T-helper 22 cell (primary cell): ENCODE data around the gene ZNF496.
"Not testable (repeated sequence)": the region's sequence is repeated elsewhere in the genome, so short reads cannot be mapped to it uniquely, and the experiment has no call there.

ENCODE experiments used
- DNase-seq: peaks from one replicate; pipeline ENCODE4 v3.0.0-alpha.2; 2020; ENCODE audit warnings: low read depth

The ZNF496 gene

DNA sequence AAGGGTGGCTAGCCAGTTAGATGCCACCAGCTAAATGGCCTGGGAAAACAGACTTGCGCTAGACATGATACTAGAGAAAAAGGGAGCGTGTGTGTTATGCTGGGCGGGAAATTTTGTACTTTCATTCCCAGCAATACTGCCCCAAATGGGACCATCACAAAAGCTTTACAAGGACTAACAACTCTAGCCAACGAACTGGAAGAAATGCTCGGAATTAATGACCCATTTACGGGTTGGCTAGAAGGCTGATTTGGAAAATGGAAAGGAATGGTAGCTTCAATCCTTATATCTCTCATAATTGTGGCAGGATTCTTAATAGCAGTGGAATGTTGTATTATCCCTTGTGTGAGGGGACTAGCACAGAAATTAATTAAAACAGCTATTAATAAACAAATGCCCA lies 27.9 kb upstream of the ZNF496 start:
- DNase-seq = no peak

DNA sequence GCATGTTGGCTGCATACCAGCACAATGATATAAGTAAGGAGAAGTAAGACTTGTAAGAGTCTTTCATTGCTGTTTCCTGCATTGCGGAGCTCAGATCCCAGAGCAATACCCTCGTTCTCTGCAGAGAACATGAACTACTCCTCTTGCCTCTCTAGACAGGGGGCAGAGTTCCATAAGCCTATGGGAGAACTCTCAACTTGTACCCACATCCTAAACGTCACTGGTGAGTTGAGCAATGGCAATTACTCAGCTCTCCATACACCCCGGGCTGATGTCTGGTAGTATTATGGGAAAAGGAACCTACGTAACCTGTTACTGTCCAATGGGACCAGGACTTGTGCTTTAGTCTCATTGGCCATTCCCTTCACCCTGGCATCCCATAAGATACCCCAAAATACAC lies 27.3 kb upstream of the ZNF496 start:
- DNase-seq = no peak

DNA sequence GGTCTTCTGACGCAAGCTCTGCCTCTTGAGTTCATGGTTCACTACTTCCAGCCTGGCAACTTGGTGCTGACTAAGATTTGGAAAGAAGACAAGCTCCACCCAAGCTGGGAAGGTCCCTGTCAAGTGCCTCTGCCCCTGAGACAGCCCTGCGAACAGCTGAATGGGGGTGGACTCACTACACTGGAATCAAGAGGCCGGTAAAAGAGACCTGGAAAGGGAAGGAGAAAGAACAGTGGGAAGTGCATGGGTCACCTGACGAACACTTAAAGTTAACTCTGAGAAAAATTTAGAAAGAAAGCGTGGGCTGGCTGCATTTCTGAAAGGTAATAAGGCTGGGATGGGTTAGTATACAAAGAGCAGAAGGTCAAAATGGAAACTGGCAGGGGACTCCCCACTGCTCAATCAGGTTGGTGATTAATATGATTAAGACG lies 26.1 kb upstream of the ZNF496 start:
- DNase-seq = no peak

DNA sequence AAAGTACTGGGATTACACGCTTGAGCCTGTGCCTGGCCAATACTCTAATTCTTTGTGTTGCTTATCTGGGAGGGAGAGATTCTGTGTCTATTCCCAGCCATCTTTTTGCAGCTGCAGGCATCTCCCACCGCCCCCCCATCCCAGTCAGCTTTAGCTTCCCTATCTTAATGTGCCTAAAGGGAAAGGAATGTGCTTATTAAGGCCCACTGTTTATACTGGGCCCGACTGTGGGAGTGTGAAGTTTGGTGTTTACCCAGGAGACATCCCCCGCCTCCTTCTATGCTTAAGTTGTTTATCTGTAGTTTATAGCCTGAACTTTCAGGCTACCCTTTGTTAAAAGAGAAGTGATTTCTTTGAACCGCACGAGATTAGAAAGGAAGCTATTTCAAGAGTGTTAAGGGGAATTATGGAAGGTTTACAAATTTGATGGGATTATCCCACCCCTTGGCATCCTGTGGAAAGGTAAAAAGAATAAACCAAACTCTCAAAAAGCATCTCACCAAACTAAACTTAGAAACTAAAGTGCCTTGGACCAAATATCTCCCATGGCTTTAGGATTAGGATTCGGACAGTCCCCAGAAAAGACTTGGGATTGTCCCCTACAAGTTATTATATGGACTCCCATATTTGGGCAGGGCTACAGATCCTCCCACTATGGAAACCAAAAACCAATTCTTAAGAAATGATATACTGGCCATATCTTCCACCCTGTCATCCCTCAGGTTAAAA lies 25.5 kb upstream of the ZNF496 start:
- no peak for DNase-seq

GRCh38 chr1:247355160-247355559 lies 23.5 kb upstream of the ZNF496 start:
- DNase-seq = not testable (repeated sequence)

GRCh38 chr1:247352175-247352574 lies 20.5 kb upstream of the ZNF496 start:
- DNase-seq = no peak

GRCh38 chr1:247350587-247350986 lies 18.9 kb upstream of the ZNF496 start:
- DNase-seq = no peak

DNA sequence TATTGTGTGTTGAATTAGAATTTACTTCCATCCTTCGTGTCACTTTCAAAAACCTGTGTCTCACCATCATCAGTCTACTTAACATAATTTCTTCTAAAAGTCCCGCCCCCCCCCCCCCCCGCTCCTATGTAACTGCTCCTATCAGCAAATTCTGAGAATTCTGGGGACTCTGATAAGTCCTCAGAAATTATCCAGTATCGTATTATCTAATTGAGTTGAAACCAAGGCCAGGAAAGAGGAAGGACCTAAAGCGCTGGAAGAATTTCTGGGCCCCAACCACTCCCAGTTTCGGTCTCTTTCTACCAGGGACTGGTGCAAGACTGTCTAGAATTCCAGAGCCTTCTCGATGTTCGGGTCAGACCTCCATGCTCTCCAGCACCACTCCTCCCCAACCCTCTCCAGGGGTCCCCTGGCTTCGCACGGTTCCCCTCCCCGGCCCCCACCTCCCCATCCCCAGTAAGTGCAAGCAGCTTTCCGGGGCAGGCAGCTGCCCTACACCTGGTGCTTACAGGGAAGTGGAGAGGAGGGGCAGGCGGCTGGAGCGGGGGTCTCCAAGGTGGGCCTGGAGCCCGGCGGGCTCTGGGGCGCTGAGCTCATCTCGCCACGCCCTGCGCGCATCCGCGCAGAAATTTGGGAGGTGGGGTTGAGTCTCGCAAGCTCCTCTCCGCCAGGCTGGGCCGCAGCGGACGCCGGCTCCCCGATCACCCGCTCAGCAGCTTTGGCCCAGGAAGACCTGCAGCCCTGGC lies 16.0 kb upstream of the ZNF496 start:
- DNase-seq = no peak

GRCh38 chr1:247345881-247346280 lies 14.2 kb upstream of the ZNF496 start:
- no peak for DNase-seq

DNA sequence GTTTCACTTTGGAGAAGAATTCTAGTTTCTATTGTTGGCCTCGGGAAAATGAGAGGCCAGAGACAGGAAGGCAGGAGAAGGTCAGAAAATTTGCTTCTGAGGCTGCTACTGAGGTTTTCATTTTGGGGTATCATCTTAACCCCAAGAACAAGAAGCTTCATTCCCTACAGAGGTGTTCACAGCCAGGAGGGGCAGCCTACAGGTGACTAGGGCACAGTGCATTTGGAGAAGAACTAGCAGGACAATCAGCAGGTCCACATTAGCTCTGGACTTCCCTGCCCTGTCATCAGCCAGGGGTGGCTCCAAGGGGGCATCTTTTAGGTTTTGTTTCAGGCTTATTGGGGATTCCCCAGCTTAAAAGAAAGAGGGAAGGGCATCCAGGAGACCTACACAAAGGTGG lies 12.1 kb upstream of the ZNF496 start:
- DNase-seq = no peak

- no peak for DNase-seq
Measured at GRCh38 chr1:247338723-247339275, 7.1 kb upstream of the ZNF496 start.

DNA sequence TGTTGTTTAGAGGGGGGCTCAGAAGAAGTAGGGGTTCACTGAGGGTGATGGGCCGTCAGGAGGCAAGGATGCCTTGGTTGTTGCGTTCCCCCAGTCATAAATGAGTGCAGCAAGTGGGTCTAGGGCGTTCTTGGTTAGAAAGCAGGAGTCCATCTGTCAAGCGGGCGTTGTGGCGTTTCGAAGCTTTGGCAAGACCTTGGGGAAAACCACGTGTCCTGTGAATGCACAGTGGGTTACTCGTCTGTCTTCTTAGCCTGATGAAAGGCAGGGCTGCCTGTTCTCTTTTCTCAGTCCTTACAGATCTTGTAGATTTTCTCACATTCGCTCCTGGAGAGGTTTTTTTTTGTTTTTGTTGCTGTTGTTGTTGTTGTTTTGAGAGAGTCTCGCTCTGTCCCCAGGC lies 6.3 kb upstream of the ZNF496 start:
- DNase-seq = no peak

DNA sequence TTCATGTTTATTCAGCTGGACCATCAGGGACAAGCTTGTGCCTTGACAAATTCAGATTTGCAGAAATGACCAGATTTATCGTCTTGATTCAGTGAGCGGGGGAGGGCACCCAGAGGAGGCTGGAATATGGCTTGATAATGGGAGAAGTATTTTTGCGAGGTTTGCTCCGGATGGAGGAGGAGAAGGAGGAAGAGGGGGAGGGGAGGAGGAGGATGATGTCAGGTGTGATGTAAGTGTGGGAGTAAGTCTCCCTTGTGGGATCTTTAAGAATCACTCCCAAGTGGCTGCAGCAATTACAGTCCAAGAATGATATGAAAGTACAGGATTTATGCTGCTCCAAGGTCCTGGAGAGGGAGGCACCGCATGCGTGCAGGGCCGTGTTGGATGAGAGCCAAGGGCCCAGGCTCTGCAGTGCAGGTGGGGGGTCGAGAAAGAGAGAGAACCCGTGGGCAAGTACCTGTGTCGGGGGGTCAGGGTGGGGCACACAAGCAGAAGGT lies 5.6 kb upstream of the ZNF496 start:
- DNase-seq = no peak

GRCh38 chr1:247336390-247336789 lies 4.7 kb upstream of the ZNF496 start:
- DNase-seq = no peak

- DNase-seq = no peak
Measured at GRCh38 chr1:247335882-247336281, 4.2 kb upstream of the ZNF496 start.

DNA sequence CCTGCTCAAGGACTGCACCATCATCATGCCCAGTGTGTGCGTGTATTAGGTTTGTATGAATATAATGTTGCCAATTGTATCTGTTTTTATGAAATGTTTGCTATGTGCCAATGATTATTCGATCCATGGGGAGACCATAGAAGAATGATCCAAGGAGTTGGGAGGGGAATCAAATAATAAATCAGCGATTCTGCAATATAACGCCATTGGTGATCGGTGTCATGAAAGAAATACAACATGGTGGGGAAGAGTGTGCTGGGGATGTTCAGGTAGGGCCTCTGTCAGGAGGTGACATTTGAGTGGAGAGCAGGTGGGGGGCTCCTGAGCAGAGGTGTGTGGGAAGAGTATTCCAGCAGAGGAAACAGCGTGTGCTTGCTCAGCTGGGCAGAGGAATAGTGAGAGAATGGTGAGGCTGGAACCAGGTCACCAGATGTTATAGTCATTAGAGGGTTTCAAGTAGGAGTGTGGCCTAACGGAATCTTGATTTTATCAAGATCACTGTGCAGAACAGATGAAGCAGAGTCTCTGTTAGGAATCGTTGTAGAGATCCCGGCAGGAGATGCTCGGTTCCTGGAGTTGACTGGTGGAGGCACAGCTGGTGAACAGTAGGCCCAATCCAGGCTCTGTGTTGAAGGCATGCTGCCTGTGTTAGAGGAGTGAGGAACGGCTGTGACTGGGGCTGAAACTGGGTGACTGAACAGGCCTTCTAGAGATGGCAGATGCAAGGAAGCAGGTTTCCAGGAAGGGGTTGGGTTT lies 2.9 kb upstream of the ZNF496 start:
- no peak for DNase-seq

DNA sequence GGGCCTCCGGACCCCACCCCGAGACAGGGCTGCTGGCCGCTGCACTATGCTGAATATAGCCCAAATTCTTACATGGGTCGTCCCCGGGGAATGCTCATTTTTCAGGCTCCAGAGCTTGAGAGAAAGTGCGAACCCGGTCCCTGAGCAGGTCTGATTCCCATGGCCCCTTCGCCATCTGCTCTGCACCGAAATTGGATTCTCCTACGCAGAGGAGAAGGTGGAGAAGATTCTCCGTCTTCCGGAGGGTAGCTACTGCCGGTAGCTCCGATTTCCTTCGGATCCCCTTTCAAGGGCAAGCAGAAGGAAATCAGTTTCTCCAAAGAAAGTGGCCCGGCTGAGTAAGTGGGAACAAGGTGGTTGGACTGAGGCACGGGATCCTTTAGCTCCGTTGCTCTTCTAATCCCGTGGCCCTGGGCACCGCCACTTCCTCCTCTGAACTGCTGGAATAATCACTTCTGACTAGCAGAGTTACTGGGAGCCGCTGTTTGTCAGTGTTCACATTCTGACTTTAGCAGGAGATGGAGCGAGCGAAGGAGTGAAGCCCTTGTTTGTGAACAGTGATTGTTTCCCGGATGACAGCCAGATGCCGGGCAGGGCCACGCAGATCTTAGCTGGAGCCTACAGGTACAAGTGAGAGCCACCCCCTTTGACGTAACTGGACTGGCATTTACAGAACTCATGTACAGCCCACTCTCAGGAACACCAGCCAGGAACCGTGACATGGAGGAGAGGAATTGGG lies 1.1 kb upstream of the ZNF496 start:
- no peak for DNase-seq

- no peak for DNase-seq
Measured at GRCh38 chr1:247332215-247332622, 552 bp upstream of the ZNF496 start.

- DNase-seq = peak; percentile 29
Measured at GRCh38 chr1:247331172-247331524, 519 bp downstream of the ZNF496 start.

DNA sequence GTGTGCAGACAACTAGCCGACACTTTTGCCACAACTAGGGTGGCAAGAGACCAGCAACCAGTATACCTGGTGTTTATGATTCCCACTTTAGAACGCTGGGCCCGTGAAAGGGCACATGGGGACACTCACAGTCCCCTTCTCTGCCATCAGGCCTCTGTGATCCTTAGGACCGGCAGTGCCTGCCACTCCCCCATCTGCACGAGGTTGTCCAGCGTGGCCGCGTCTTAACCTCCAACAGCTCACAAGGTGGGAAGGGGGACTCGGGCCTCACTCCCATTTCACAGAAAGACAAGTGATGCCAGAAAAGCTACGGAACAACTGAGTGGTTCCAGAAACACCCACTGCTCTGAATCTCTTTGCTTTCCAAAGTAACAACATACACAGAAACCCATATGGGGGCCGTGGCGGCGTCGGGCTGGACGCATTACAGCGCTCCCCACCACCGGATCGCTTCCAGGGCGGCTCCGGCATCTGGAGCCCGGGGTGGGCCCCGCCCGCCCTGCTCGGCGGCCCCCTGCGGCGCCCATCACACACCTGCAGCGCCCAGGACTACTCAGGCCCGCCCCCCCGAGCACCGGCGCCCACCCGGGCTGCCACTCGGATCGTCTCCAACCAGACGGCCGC lies 1.0 kb downstream of the ZNF496 start:
- no peak for DNase-seq

GRCh38 chr1:247329097-247329617 lies 2.5 kb downstream of the ZNF496 start:
- no peak for DNase-seq
